Brain microvascular endothelial cell (primary cell): Measurements from ENCODE around the gene FBXO9.

Source experiments
- DNase-seq: peaks from one replicate; pipeline ENCODE4 v3.0.0-alpha.2; 2020
- H3K27ac ChIP-seq: fragments of 250-450 bp; sonication (Bioruptor Pico); 2 replicates; pipeline ENCODE4 v1.5.1; 2020; ENCODE audit warnings: mild to moderate bottlenecking, moderate library complexity
- H3K27me3 ChIP-seq: fragments of 250-450 bp; sonication (Bioruptor Pico); replicated peaks from 2 replicates; pipeline ENCODE4 v1.5.1; 2020; ENCODE audit warnings: mild to moderate bottlenecking
- H3K36me3 ChIP-seq: fragments of 250-450 bp; sonication (Bioruptor Pico); replicated peaks from 2 replicates; pipeline ENCODE4 v1.5.1; 2020; ENCODE audit warnings: mild to moderate bottlenecking
- H3K4me3 ChIP-seq: 2 replicates; pipeline ENCODE4 v1.5.1; 2011; ENCODE audit warnings: low read depth, mild to moderate bottlenecking, control low read depth, low read length, moderate library complexity
- CTCF ChIP-seq: IDR thresholded peaks from 2 replicates; pipeline ENCODE4 v1.5.1; 2011; ENCODE audit warnings: low read depth, mild to moderate bottlenecking, moderate library complexity, low read length, control low read depth, inconsistent platforms; ENCODE audit errors: missing control alignments
- in situ Hi-C: cut with HindIII; loops from 2 replicates; pipeline ENCODE4 v1.10.0; 2017; ENCODE audit warnings: low sequenced_read_pairs, low pct_ligation_motif_present

The FBXO9 gene

GRCh38 chr6:53086302-53086701, 21.1 kb downstream of the FBXO9 start:
- Histone ChIP-seq H3K36me3 (peaks cover 45% of the 10 kb centered on the region), H3K4me3 (no peak overlapping the region), H3K27ac (no peak overlapping the region), H3K27me3 (no peaks in the 10 kb centered on the region)
- in situ Hi-C loops = no loop called here
- TF ChIP-seq CTCF = no peak
- no peak for DNase-seq

- Histone ChIP-seq H3K4me3 (no peak overlapping the region), H3K27ac (no peak overlapping the region), H3K36me3 (peaks cover 55% of the 10 kb centered on the region), H3K27me3 (no peaks in the 10 kb centered on the region)
- no peak for TF ChIP-seq CTCF
- in situ Hi-C loops = no loop called here
- DNase-seq = no peak
Observed at GRCh38 chr6:53089948-53090347, 24.7 kb downstream of the FBXO9 start.

- in situ Hi-C loops = no loop called here
Observed at GRCh38 chr6:53090576-53090975, 25.4 kb downstream of the FBXO9 start.

GRCh38 chr6:53095270-53095669, 30.1 kb downstream of the FBXO9 start:
- H3K27me3 ChIP-seq = no peaks in the 10 kb centered on the region
- H3K27ac ChIP-seq = no peak overlapping the region
- TF ChIP-seq CTCF = no peak
- in situ Hi-C loops = no loop called here
- H3K4me3 ChIP-seq = no peak overlapping the region
- DNase-seq = no peak
- peaks cover 56% of the 10 kb centered on the region for H3K36me3 ChIP-seq

More at GRCh38 chr6:53090576-53090975, 25.4 kb downstream of the FBXO9 start:
- Histone ChIP-seq H3K27ac (no peak overlapping the region), H3K27me3 (no peaks in the 10 kb centered on the region), H3K36me3 (peaks cover 57% of the 10 kb centered on the region), H3K4me3 (no peak overlapping the region)
- no peak for DNase-seq
- TF ChIP-seq CTCF = no peak

- in situ Hi-C loops = no loop called here
- H3K27ac ChIP-seq = no peak overlapping the region
- H3K27me3 ChIP-seq = no peaks in the 10 kb centered on the region
- H3K4me3 ChIP-seq = no peak overlapping the region
- DNase-seq = no peak
- peaks cover 52% of the 10 kb centered on the region for H3K36me3 ChIP-seq
- no peak for TF ChIP-seq CTCF
Observed at GRCh38 chr6:53095716-53096115, 30.5 kb downstream of the FBXO9 start.

- peaks cover 36% of the 10 kb centered on the region for H3K36me3 ChIP-seq
- in situ Hi-C loops = no loop called here
- no peak for TF ChIP-seq CTCF
Observed at GRCh38 chr6:53100561-53100960, 35.4 kb downstream of the FBXO9 start.

More at GRCh38 chr6:53100561-53100960, 35.4 kb downstream of the FBXO9 start:
- H3K27me3 ChIP-seq = no peaks in the 10 kb centered on the region
- DNase-seq = no peak
- no peak overlapping the region for H3K4me3 ChIP-seq
- no peak overlapping the region for H3K27ac ChIP-seq
